GM06990 (cell line): Measurements from ENCODE around the gene CPSF7.
"Not testable (repeated sequence)": the region's sequence is repeated elsewhere in the genome, so short reads cannot be mapped to it uniquely, and the experiment has no call there.

ENCODE experiments used
- DNase-seq: peaks from one replicate; pipeline ENCODE4 v3.0.0-alpha.2; 2011; ENCODE audit not compliant: insufficient read length; ENCODE audit errors: extremely low read depth
- H3K27me3 ChIP-seq: replicated peaks from 2 replicates; pipeline ENCODE4 v1.6.0; 2011; ENCODE audit warnings: low read length; ENCODE audit not compliant: control insufficient read depth, insufficient read depth
- H3K36me3 ChIP-seq: 2 replicates; pipeline ENCODE4 v1.5.1; 2011; ENCODE audit warnings: low read length; ENCODE audit not compliant: control insufficient read depth, insufficient read depth
- H3K4me3 ChIP-seq: replicated peaks from 2 replicates; pipeline ENCODE4 v1.5.1; 2011; ENCODE audit warnings: low read depth, mild to moderate bottlenecking, control low read depth, low read length
- TF ChIP-seq, protein P1 (sequence below): IDR thresholded peaks from 2 replicates; pipeline ENCODE4 v1.5.1; 2011; ENCODE audit warnings: low read length, control low read depth, mild to moderate bottlenecking, inconsistent platforms; ENCODE audit not compliant: insufficient read depth, poor library complexity, severe bottlenecking

The CPSF7 gene

DNA sequence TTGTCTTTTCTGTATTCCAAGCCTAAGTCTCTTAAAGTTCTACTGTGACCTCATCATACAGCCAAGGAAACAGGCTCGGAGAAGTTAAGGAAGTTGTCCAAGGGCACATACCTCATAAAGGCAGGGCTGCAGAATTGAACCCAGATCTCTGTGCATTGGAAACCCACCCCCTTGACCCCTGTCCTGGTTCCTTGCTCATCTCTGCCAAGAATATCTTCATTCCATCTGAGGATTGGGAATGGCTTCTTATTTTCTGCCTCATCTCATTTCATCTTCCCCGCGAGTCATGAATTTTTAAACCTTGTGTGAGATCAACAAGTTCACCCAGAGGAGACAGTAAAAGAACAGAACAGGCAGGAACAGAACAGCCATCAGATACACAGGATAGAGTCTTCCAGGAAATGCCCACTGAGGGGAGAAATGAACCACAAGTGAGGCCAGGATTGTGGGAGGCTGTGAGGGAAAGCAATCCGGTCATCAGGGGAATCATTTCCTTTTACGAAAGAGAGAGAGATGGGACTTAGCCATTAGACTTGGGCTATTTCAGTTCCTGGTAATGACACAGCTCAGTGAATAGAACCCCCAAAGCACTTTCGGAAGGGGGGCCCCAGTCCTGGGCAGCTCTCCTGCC, 44.4 kb upstream of the CPSF7 start:
- TF ChIP-seq, protein P1, sequence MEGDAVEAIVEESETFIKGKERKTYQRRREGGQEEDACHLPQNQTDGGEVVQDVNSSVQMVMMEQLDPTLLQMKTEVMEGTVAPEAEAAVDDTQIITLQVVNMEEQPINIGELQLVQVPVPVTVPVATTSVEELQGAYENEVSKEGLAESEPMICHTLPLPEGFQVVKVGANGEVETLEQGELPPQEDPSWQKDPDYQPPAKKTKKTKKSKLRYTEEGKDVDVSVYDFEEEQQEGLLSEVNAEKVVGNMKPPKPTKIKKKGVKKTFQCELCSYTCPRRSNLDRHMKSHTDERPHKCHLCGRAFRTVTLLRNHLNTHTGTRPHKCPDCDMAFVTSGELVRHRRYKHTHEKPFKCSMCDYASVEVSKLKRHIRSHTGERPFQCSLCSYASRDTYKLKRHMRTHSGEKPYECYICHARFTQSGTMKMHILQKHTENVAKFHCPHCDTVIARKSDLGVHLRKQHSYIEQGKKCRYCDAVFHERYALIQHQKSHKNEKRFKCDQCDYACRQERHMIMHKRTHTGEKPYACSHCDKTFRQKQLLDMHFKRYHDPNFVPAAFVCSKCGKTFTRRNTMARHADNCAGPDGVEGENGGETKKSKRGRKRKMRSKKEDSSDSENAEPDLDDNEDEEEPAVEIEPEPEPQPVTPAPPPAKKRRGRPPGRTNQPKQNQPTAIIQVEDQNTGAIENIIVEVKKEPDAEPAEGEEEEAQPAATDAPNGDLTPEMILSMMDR: no peak
- Histone ChIP-seq H3K36me3 (no peaks in the 10 kb centered on the region; the same call in none of the 2 replicates), H3K27me3 (no peaks in the 10 kb centered on the region), H3K4me3 (no peak overlapping the region)
- DNase-seq: no peak

DNA sequence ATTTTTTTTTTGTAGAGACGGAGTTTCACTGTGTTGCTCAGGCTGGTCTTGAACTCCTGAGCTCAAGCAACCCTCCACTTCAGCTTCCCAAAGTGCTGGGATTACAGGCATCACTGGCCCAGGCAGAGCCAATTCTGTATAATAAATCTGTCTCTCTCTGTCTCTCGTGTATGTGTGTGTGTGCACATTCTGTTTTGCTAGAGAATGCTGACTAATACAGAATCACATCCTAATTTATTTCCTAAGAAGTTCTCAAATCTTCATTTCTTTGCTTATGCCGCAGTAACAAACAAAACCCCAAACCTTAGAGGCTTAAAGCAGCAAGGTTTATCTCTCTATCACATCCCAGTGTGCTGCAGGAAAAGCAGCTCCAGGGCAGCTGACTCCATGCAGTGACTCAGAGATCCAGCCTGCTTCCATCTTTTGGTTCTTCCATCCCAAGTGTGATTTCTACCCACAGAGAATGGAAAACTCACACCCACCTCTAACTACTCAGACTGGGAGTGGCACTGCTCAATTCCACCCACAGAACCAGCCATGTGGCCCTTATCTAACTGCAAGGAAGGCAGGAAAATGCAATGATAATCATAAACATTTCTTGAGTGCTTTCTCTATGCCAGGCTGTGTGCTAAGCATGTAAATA, 43.7 kb upstream of the CPSF7 start:
- TF ChIP-seq, protein P1: no peak
- Histone ChIP-seq H3K4me3 (no peak overlapping the region), H3K27me3 (no peaks in the 10 kb centered on the region), H3K36me3 (no peaks in the 10 kb centered on the region; the same call in none of the 2 replicates)
- DNase-seq: no peak

DNA sequence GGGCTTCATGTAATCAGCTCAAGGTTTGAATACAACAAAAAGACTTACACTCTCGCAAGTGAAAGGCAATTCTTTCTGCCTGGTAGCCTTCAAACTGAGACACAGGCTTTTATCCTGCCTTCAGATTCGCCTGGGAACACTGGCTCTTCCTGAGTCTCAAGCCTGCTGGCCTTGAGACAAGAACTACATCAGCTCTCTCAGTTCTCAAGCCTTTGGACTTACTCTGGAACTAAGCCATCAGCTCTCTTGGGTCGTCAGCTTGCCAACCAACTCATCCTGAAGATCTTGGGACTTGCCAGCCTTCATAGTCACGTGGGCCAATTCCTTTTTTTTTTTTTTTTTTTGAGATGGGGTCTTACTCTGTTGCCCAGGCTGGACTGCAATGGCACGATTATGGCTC, 43.1 kb upstream of the CPSF7 start:
- DNase-seq: no peak
- no peaks in the 10 kb centered on the region; the same call in none of the 2 replicates for H3K36me3 ChIP-seq
- TF ChIP-seq, protein P1: no peak
- no peaks in the 10 kb centered on the region for H3K27me3 ChIP-seq
- no peak overlapping the region for H3K4me3 ChIP-seq

DNA sequence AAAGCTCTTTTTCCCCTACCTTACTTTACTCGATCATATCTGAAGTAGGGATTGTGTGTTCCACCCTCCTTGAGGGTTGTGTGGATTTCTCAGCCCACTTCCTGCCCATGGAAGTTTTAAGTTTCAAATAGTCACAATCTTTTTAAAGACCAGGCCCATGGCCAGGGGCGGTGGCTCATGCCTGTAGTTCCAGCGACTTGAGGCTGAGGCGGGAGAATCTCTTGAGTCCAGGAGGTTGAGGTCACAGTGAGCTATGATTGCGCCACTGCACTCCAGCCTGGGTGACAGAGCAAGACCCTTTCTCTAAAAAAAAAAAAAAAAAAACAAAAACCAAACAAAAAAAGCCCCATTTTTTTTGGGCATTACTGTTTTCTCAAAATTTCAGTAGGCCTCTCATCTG, 42.5 kb upstream of the CPSF7 start:
- Histone ChIP-seq H3K27me3 (no peaks in the 10 kb centered on the region), H3K4me3 (no peak overlapping the region), H3K36me3 (no peaks in the 10 kb centered on the region; the same call in none of the 2 replicates)
- TF ChIP-seq, protein P1: no peak
- no peak for DNase-seq

DNA sequence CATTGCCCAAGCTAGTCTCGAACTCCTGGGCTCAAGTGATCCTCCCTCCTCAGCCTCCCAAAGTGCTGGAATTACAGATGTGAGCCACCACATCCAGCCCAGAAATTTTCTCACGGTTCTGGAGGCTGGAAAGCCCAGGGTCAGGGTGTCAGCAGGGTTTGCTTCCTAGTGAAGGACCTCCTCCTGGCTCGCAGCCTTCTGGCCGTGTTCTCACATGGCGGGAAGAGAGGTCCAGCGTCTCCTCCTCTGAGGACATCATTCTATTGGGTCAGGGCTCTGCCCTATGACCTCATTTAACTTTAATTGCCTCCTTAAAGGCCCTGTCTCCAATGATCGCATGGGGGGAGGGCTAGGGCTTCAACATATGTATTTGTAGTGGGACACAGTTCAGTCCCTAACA, 38.2 kb upstream of the CPSF7 start:
- H3K36me3 ChIP-seq: no peaks in the 10 kb centered on the region; the same call in none of the 2 replicates
- TF ChIP-seq, protein P1: no peak

DNA sequence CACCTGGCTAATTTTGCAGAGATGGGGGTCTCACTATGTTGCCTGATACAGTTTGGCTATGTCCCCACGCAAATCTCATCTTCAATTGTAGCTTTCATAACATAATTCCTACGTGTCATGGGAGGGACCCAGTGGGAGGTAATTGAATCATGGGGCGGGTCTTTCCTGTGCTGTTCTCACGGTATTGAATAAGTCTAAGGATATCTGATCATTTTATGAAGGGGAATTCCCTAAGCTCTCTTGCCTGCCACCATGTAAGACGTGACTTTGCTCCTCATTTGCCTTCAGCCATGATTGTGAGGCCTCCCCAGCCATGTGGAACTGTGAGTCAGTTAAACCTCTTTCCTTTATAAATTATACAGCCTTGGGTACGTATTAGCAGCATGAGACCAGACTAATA, 37.8 kb upstream of the CPSF7 start:
- not testable (repeated sequence) for H3K4me3 ChIP-seq, H3K36me3 ChIP-seq, H3K27me3 ChIP-seq, DNase-seq

More for the DNA sequence above, 38.2 kb upstream of the CPSF7 start:
- H3K27me3 ChIP-seq: no peaks in the 10 kb centered on the region
- H3K4me3 ChIP-seq: no peak overlapping the region
- no peak for DNase-seq
